ENCODE data around the gene LILRB5.
"Not testable (repeated sequence)": the region's sequence is repeated elsewhere in the genome, so short reads cannot be mapped to it uniquely, and the experiment has no call there.

DNA sequence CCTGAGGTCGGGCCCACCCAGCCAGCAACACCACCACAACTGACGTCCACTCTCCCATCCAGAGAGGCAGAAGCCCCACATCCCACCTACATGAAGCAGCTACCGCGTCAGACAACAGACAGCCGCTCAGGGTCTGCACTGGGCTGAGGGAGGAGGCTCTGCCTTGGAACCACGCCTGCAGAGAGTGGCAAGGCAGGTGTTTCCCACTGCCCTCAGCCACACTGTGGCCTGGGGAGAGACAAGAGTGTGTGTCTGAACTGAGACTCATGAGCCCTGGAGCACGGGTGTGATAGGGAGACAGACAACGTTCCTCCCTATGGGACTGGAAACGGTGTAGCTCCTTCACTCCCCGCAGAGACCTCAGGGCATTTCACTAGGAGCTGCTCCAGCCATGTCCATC lies 29.2 kb upstream of the LILRB5 start:
- TF ChIP-seq EZH2 (IDR thresholded peaks at IDR 0.05); FOXP2 (optimal IDR thresholded peaks at IDR 0.05; ENCODE audit: control extremely low read depth, extremely low read length, insufficient read depth): not testable (repeated sequence)

Measured in SK-N-MC (cell line).